ENCODE data around the gene FGFR2.

FGFR2 gene

DNA sequence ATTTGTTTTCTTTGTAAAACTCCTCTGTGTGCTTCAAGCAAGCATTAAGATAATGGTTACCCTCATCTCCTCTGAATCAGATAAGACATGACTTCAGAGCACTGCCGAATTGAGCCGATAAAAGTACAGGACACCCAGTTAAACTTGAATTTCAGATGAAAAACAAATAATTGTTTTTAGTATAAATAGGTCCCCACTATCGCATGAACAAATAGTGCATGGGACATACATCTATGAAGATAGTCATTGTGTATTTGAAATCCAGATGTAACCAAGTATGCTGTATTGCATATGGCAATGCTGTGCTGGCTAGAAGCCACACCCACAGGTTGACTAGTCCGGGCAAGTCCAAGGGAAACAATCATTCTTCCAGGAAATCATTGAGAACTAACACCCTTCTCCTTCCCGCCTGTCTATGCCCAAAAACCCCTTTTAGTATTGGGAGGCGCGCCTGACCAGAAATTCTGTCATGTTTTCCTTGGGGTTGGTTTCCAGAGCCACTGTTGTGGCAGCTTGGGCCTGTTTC, 12.6 kb upstream of the FGFR2 start:
- H3K9ac ChIP-seq (ENCODE audit: low read depth, low read length), result no peak overlapping the region
- H3K4me1 ChIP-seq (ENCODE audit: control insufficient read depth, insufficient read depth, low read length), result peaks cover 3% of the 10 kb centered on the region; the same call in 1 of the 2 replicates
- H3K27ac ChIP-seq (ENCODE audit: low read depth, low read length), result no peak overlapping the region
- H3K9me3 ChIP-seq (ENCODE audit: control insufficient read depth, insufficient read depth, low read length), result no peaks in the 10 kb centered on the region
- H3K27me3 ChIP-seq (ENCODE audit: control insufficient read depth, insufficient read depth, low read length), result peaks cover 10% of the 10 kb centered on the region; the same call in 1 of the 2 replicates
- H3K36me3 ChIP-seq (ENCODE audit: control insufficient read depth, insufficient read depth, low read length), result no peaks in the 10 kb centered on the region
- H3K4me3 ChIP-seq (ENCODE audit: low read depth, low read length), result no peak overlapping the region

DNA sequence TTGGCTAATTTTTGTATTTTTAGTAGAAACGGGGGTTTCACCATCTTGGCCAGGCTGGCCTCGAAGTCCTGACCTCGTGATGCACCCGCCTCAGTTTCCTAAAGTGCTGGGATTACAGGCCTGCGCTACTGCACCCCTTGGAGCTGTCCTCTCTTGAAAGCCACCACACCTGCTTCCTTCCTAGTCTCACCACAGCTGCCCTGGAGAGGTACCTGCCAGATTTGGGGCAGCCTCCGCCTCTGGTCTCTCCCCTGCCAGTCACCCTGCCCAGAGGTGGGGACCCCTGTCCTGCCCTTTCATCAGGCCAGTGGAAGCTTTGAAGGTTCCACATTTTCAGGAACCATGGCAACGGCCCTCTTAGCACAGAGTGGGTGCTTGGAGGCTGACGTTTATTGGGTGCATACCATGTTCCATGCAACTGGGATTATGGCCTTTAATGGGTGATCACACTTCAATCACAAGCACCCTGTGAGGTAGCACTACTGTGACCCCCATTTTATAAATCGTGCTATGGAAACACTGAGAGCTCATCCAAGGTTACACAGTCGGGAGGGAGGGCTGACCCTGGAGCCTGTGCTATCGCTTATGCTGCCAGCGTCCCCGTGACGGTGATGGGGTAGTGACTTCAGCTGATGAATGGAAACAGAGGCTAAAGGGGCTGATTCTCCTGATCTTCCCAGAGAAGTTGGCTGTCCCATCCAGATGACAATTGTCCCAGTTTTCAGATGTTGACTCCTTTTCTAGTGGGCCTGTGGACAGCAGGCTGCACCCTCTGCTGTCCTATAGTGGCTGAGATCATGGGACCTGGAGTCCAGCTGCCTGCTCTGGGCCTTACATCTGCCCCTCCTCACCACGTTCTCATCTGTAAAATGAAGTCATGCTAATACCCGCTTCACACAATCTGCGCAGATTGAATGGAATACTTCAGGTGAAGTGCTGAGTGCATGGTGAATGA, 11.5 kb upstream of the FGFR2 start:
- Histone ChIP-seq H3K27ac (ENCODE audit: low read depth, low read length) (no peak overlapping the region), H3K4me1 (ENCODE audit: control insufficient read depth, insufficient read depth, low read length) (peaks cover 3% of the 10 kb centered on the region; the same call in 1 of the 2 replicates), H3K36me3 (ENCODE audit: control insufficient read depth, insufficient read depth, low read length) (no peaks in the 10 kb centered on the region), H3K27me3 (ENCODE audit: control insufficient read depth, insufficient read depth, low read length) (peaks cover 10% of the 10 kb centered on the region; the same call in 1 of the 2 replicates), H3K9ac (ENCODE audit: low read depth, low read length) (no peak overlapping the region), H3K4me3 (ENCODE audit: low read depth, low read length) (no peak overlapping the region), H3K9me3 (ENCODE audit: control insufficient read depth, insufficient read depth, low read length) (no peaks in the 10 kb centered on the region)

DNA sequence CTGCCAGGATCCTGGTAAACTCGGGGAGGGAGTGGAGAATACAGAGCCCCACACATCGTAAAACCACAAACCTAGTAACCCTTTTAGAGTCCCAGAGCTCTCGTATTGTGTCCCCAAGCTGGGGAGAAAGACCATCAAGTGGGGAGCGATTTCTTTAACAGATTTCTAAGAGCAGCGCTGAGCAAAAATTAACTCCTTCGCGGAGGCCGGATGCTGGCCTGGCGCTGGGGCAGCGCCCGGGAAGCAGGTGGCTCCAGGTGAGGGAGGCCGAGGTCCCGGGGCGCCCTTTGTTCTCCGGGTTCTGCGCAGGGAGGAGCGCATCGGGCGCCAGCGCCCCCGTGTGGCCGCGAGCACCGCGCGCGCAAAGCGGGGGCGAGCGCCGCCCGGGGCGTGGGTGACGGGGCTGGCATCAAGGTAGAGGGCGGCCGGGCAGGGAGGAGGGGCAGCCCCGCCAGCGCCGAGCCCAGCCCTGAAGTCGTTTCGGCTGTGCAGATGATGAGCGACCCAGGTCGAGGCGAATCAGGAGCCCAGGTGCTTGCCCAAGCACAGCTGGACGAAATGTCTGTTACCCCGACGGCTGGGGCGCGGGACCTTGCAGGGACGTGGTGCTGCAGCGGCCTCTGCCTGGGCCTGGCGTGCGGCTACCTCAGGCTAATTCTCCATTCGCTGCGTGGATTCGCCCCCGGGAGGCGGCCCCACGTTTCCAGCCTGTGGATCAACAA, 10.4 kb upstream of the FGFR2 start:
- Histone ChIP-seq H3K36me3 (ENCODE audit: control insufficient read depth, insufficient read depth, low read length) (no peaks in the 10 kb centered on the region), H3K9me3 (ENCODE audit: control insufficient read depth, insufficient read depth, low read length) (no peaks in the 10 kb centered on the region), H3K9ac (ENCODE audit: low read depth, low read length) (peak overlapping the region; percentile 57; the same call in 1 of the 2 replicates), H3K27ac (ENCODE audit: low read depth, low read length) (no peak overlapping the region), H3K27me3 (ENCODE audit: control insufficient read depth, insufficient read depth, low read length) (peaks cover 10% of the 10 kb centered on the region; the same call in 1 of the 2 replicates), H3K4me1 (ENCODE audit: control insufficient read depth, insufficient read depth, low read length) (peaks cover 3% of the 10 kb centered on the region; the same call in 1 of the 2 replicates), H3K4me3 (ENCODE audit: low read depth, low read length) (peak overlapping the region; percentile 31; the same call in 1 of the 2 replicates)

DNA sequence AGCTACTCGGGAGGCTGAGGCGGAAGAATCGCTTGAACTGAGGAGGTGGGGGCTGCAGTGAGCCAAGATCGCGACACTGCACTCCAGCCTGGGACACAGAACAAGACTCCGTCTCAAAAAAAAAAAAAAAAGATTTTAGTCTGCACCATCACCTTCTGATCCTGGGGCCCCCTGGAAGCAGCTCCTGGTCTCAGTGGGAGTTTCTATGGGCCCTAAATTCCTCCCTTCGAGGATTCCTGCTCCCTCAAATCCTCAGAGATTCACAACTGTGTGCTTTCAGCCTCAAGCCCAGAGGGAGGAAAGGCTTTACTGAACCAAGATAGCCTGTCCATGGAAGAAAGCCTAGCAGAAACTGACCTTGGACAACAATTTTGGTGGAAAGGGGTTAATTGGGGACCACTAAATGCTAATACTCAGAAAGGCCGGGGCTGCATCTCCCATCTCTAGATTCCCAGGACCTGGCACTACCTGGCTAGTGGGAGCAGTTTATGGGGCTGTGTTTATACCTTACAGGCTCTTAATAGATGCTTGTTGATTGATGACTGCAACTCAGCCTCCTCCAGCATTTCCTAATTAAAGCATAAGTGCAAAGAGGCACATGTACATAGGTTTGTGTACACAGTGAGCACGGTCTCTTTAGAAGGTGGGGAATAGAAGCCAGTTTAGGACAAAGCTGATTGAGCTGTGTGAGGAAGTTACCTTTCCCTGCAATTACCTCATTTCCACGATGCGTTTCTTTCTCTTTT, 9.2 kb upstream of the FGFR2 start:
- peaks cover 10% of the 10 kb centered on the region; the same call in 1 of the 2 replicates for H3K27me3 ChIP-seq (ENCODE audit: control insufficient read depth, insufficient read depth, low read length)
- no peaks in the 10 kb centered on the region for H3K36me3 ChIP-seq (ENCODE audit: control insufficient read depth, insufficient read depth, low read length)
- no peaks in the 10 kb centered on the region for H3K9me3 ChIP-seq (ENCODE audit: control insufficient read depth, insufficient read depth, low read length)
- H3K27ac ChIP-seq (ENCODE audit: low read depth, low read length), result no peak overlapping the region
- H3K4me3 ChIP-seq (ENCODE audit: low read depth, low read length), result no peak overlapping the region
- H3K4me1 ChIP-seq (ENCODE audit: control insufficient read depth, insufficient read depth, low read length), result peaks cover 3% of the 10 kb centered on the region; the same call in 1 of the 2 replicates
- H3K9ac ChIP-seq (ENCODE audit: low read depth, low read length), result no peak overlapping the region

DNA sequence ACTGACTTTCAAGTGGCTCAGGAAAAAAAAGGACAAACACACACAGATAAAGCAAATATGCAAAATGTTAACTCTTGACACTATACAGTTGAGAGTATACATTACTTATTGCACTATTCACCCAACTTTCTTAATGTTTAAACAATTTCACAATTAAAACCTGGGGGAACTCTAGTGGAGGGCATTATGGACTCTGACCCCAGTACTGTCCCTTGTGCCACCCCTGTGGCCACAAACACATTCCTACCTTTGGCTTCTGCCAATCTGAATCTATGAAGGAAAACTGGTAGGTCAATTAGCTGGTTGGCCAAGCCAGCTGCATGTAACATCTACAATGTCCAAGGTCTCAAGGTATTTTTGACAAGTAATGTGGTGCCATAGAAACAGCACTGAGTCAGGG, 7.5 kb upstream of the FGFR2 start:
- no peak overlapping the region for H3K9ac ChIP-seq (ENCODE audit: low read depth, low read length)
- peaks cover 10% of the 10 kb centered on the region; the same call in 1 of the 2 replicates for H3K27me3 ChIP-seq (ENCODE audit: control insufficient read depth, insufficient read depth, low read length)
- H3K4me1 ChIP-seq (ENCODE audit: control insufficient read depth, insufficient read depth, low read length), result peaks cover 13% of the 10 kb centered on the region; the same call in 1 of the 2 replicates
- no peaks in the 10 kb centered on the region for H3K36me3 ChIP-seq (ENCODE audit: control insufficient read depth, insufficient read depth, low read length)
- no peak overlapping the region for H3K27ac ChIP-seq (ENCODE audit: low read depth, low read length)
- H3K4me3 ChIP-seq (ENCODE audit: low read depth, low read length), result no peak overlapping the region
- no peaks in the 10 kb centered on the region for H3K9me3 ChIP-seq (ENCODE audit: control insufficient read depth, insufficient read depth, low read length)

DNA sequence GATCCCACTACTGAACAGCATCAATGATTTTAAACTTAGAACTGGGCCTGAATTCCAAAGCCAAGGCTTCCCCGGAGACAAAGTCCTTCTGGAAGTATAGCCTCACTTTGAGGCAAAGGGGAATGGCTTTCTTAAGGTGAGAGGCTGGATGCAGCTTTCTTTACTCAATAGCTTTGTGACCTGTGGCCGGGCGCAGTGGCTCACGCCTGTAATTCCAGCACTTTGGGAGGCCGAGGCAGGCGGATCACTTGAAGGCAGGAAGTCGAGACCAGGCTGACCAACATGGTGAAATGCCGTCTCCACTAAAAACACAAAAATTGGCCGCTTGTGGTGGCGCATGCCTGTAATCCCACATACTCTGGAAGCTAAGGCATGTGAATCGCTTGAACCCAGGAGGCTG, 3.2 kb upstream of the FGFR2 start:
- Histone ChIP-seq H3K4me1 (ENCODE audit: control insufficient read depth, insufficient read depth, low read length) (peaks cover 26% of the 10 kb centered on the region), H3K4me3 (ENCODE audit: low read depth, low read length) (no peak overlapping the region), H3K36me3 (ENCODE audit: control insufficient read depth, insufficient read depth, low read length) (no peaks in the 10 kb centered on the region), H3K9ac (ENCODE audit: low read depth, low read length) (no peak overlapping the region), H3K27ac (ENCODE audit: low read depth, low read length) (no peak overlapping the region), H3K27me3 (ENCODE audit: control insufficient read depth, insufficient read depth, low read length) (peaks cover 8% of the 10 kb centered on the region), H3K9me3 (ENCODE audit: control insufficient read depth, insufficient read depth, low read length) (no peaks in the 10 kb centered on the region)

DNA sequence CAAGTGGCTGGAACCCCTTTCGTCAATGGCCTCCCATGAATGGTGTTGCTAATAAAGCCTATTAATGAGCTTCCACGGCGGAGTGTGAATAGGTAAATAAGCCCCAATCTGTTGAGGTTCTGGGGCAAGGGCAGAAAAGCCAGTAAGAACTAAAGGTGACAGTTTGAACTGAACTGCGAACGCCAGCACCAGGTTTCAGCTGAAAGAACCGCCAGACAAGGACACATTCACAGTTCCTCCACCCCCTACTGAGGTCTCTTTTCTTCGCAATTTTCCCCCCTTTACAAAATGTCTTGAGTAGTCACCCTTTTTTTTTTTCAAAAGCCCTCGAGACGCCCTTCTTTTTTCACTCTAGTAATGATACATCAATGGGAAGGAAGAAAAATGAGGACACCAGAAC, 2.4 kb upstream of the FGFR2 start:
- H3K27ac ChIP-seq (ENCODE audit: low read depth, low read length), result peak overlapping the region; percentile 73
- H3K27me3 ChIP-seq (ENCODE audit: control insufficient read depth, insufficient read depth, low read length), result peaks cover 8% of the 10 kb centered on the region
- H3K9me3 ChIP-seq (ENCODE audit: control insufficient read depth, insufficient read depth, low read length), result no peaks in the 10 kb centered on the region
- H3K4me1 ChIP-seq (ENCODE audit: control insufficient read depth, insufficient read depth, low read length), result peaks cover 28% of the 10 kb centered on the region
- H3K36me3 ChIP-seq (ENCODE audit: control insufficient read depth, insufficient read depth, low read length), result no peaks in the 10 kb centered on the region
- peak overlapping the region; percentile 25 for H3K4me3 ChIP-seq (ENCODE audit: low read depth, low read length)
- H3K9ac ChIP-seq (ENCODE audit: low read depth, low read length), result no peak overlapping the region

DNA sequence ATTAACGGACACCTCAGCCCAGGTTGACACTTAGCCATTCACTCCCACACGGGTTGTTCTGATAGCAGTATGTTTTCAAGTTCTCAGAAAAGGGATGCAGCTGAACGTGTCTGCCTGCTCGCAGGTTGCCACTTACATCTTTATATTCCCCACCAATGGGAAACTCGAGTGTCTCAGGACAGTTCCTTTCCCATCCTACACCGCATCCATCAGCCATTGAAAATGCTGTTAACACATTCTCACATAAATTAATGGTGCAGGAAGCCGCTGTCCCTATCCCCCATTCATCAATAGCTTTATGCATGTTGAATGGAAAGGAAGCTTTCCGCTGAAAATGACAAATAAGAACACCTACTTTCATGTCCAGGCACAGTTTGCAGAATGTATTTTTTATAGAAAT, 1.7 kb upstream of the FGFR2 start:
- H3K36me3 ChIP-seq (ENCODE audit: control insufficient read depth, insufficient read depth, low read length), result peaks cover 4% of the 10 kb centered on the region
- H3K27me3 ChIP-seq (ENCODE audit: control insufficient read depth, insufficient read depth, low read length), result peaks cover 8% of the 10 kb centered on the region
- H3K27ac ChIP-seq (ENCODE audit: low read depth, low read length), result peak overlapping the region; percentile 73
- H3K4me1 ChIP-seq (ENCODE audit: control insufficient read depth, insufficient read depth, low read length), result peaks cover 35% of the 10 kb centered on the region
- H3K4me3 ChIP-seq (ENCODE audit: low read depth, low read length), result no peak overlapping the region
- no peaks in the 10 kb centered on the region for H3K9me3 ChIP-seq (ENCODE audit: control insufficient read depth, insufficient read depth, low read length)
- no peak overlapping the region for H3K9ac ChIP-seq (ENCODE audit: low read depth, low read length)

DNA sequence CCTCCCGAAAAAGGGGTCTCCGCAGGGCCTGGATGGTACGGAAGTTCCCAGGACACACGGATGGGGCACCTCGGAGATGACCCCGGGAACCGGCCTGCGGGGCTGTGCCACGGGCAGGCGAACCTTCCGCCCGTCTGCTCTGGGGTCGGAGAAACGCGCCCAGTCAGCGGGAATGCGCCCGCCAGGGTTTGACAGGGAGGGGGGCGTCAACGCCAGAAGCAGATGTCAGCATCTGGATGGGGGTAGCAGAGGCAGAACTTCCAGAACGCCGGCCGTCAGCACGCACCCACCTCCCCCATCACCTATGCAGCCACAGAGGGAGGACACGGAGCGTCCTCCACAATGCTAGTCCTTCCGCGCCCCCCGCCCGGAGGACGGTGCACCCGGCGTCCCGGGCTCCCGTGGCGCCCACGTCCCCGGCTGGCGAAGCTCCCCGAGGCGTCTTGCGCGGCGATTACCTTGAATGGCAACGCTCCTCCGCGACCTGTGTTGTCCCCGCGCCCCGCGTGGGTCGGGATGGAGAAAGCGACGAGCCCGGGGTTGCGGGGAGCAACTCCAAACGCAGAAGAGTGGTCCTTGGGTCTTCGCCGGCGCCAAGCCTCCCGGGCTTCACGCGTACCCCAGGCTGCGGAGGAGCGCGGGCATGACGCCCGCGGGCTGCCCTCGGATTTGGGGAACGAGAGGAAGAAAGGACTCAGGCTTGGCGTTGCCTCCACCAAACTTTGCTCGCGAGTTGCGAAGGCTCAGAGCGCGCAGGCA, 561 bp downstream of the FGFR2 start:
- H3K9ac ChIP-seq (ENCODE audit: low read depth, low read length), result peak overlapping the region; percentile 86

More for the DNA sequence above, 561 bp downstream of the FGFR2 start:
- Histone ChIP-seq H3K27me3 (ENCODE audit: control insufficient read depth, insufficient read depth, low read length) (peaks cover 8% of the 10 kb centered on the region), H3K36me3 (ENCODE audit: control insufficient read depth, insufficient read depth, low read length) (peaks cover 24% of the 10 kb centered on the region), H3K9me3 (ENCODE audit: control insufficient read depth, insufficient read depth, low read length) (no peaks in the 10 kb centered on the region), H3K4me3 (ENCODE audit: low read depth, low read length) (peak overlapping the region; percentile 63), H3K27ac (ENCODE audit: low read depth, low read length) (peak overlapping the region; percentile 100), H3K4me1 (ENCODE audit: control insufficient read depth, insufficient read depth, low read length) (peaks cover 58% of the 10 kb centered on the region)

Measured in HUES48 (cell line).